HepG2 (cell line): ENCODE results near the gene SCIN. TPM values are rescaled to one million over a fixed set of nuclear protein-coding genes. Genes with fewer than 3 reads are reported as not detected.
A peak's percentile ranks its signal among the peaks of the same experiment; 100 is the strongest.

ENCODE experiments used
- CHCHD3 ChIP-seq: sonication (generic); formaldehyde crosslinking; IDR thresholded peaks from 2 replicates; pipeline ENCODE4 v1.8.0; 2022; ENCODE audit warnings: mild to moderate bottlenecking, missing genetic modification reagents, moderate library complexity
- CHD2 ChIP-seq: IDR thresholded peaks from 2 replicates; pipeline ENCODE4 v1.6.1; 2011; ENCODE audit warnings: low read depth, low read length, improper control_type of control experiment
- ELF3 ChIP-seq: IDR thresholded peaks from 2 replicates; pipeline ENCODE4 v1.6.1; 2016; ENCODE audit warnings: missing genetic modification reagents, missing compliant biosample characterization
- FOXJ3 ChIP-seq: sonication (generic); formaldehyde crosslinking; IDR thresholded peaks from 2 replicates; pipeline ENCODE4 v1.4.0; 2020; ENCODE audit warnings: missing genetic modification reagents, mild to moderate bottlenecking, borderline replicate concordance
- GABPA ChIP-seq, 2 experiments: IDR thresholded peaks; 2 replicates each; pipeline ENCODE4 v1.6.1; 2011 to 2016; ENCODE audit warnings: low read depth in 2 of 2, low read length in 1 of 2, missing biosample characterization in 1 of 2, missing genetic modification characterization in 1 of 2
- JARID2 ChIP-seq: sonication (generic); formaldehyde crosslinking; IDR thresholded peaks from 2 replicates; pipeline ENCODE4 v1.8.1; 2023; ENCODE audit warnings: missing genetic modification reagents, inconsistent platforms; ENCODE audit not compliant: insufficient replicate concordance
- NFIB ChIP-seq: sonication (generic); formaldehyde crosslinking; IDR thresholded peaks from 2 replicates; pipeline ENCODE4 v1.9.0; 2021; ENCODE audit warnings: missing genetic modification reagents, mild to moderate bottlenecking, borderline replicate concordance
- NKX3-1 ChIP-seq: sonication (generic); formaldehyde crosslinking; IDR thresholded peaks from 2 replicates; pipeline ENCODE4 v1.5.0; 2020; ENCODE audit warnings: missing genetic modification reagents
- RELA ChIP-seq: sonication (generic); formaldehyde crosslinking; IDR thresholded peaks from 2 replicates; pipeline ENCODE4 v1.4.0; 2020; ENCODE audit warnings: missing genetic modification reagents
- REPIN1 ChIP-seq: sonication (generic); formaldehyde crosslinking; IDR thresholded peaks from 2 replicates; pipeline ENCODE4 v1.8.0; 2022; ENCODE audit warnings: missing genetic modification reagents, low read depth, mild to moderate bottlenecking, borderline replicate concordance
- SP5 ChIP-seq: IDR thresholded peaks from 2 replicates; pipeline ENCODE4 v1.6.1; 2016; ENCODE audit warnings: low read depth, borderline replicate concordance
- SRSF4 ChIP-seq: fragments of 200-400 bp; formaldehyde crosslinking; IDR thresholded peaks from one replicate; pipeline ENCODE4 v1.6.1; 2018; ENCODE audit warnings: mild to moderate bottlenecking, low read depth, low read length, moderate library complexity; ENCODE audit not compliant: poor library complexity, severe bottlenecking
- TAF1 ChIP-seq: sonication (generic); formaldehyde crosslinking; IDR thresholded peaks from 2 replicates; pipeline ENCODE4 v1.4.0; 2020; ENCODE audit warnings: missing genetic modification reagents
- TAF15 ChIP-seq: fragments of 200-400 bp; formaldehyde crosslinking; IDR thresholded peaks from one replicate; pipeline ENCODE4 v1.6.1; 2018; ENCODE audit warnings: mild to moderate bottlenecking, low read depth, low read length; ENCODE audit not compliant: poor library complexity, severe bottlenecking
- ZBTB7A ChIP-seq: sonication (generic); formaldehyde crosslinking; IDR thresholded peaks from 2 replicates; pipeline ENCODE4 v1.8.0; 2022; ENCODE audit warnings: mild to moderate bottlenecking, missing genetic modification reagents
- ZMYM2 ChIP-seq: sonication (generic); formaldehyde crosslinking; IDR thresholded peaks from 2 replicates; pipeline ENCODE4 v1.8.0; 2022; ENCODE audit warnings: mild to moderate bottlenecking, missing genetic modification reagents
- ZNF101 ChIP-seq: sonication (generic); formaldehyde crosslinking; IDR thresholded peaks from 2 replicates; pipeline ENCODE4 v1.4.0; 2020; ENCODE audit warnings: mild to moderate bottlenecking, low read depth, missing genetic modification reagents, borderline replicate concordance
- ZNF121 ChIP-seq: sonication (generic); formaldehyde crosslinking; IDR thresholded peaks from 2 replicates; pipeline ENCODE4 v1.5.0; 2020; ENCODE audit warnings: mild to moderate bottlenecking, missing genetic modification reagents
- ZNF282 ChIP-seq: fragments of 450-650 bp; IDR thresholded peaks from 2 replicates; pipeline ENCODE4 v1.6.1; 2018; ENCODE audit not compliant: partially characterized antibody
- ZNF703 ChIP-seq: sonication (generic); formaldehyde crosslinking; IDR thresholded peaks from 2 replicates; pipeline ENCODE4 v1.5.1; 2020; ENCODE audit warnings: missing genetic modification reagents, mild to moderate bottlenecking, moderate library complexity, borderline replicate concordance
- polyA plus RNA-seq, 8 experiments: library from polyadenylated mRNA; depleted of rRNA in 3 of 8; stranded (reverse) in 7 of 8; unstranded in 1 of 8; fragments of >200 nt; fragmentation: Illumina TruSeq in 4 of 8; extraction: Trizol in 4 of 8; gene quantifications; 2 replicates each; pipeline versions ENCODE4 v1.2.1 to v1.2.3, GENCODE V29; 2011 to 2016; ENCODE audit warnings: low read depth in 4 of 8, missing spikeins in 1 of 8, mixed read lengths in 1 of 8; ENCODE audit not compliant: insufficient read depth in 1 of 8
- total RNA-seq, 5 experiments: library from RNA; depleted of rRNA; stranded (reverse); fragments of >200 nt; fragmentation: Illumina TruSeq; extraction: Trizol; gene quantifications; 2 replicates each; pipeline ENCODE4 v1.2.3, GENCODE V29; 2016; ENCODE audit warnings: low read depth in 1 of 5
- TF ChIP-seq, protein P1 (sequence below): sonication (generic); formaldehyde crosslinking; IDR thresholded peaks from 2 replicates; pipeline ENCODE4 v1.4.0; 2020; ENCODE audit warnings: missing genetic modification reagents
- TF ChIP-seq, protein P2 (sequence below): sonication (generic); formaldehyde crosslinking; IDR thresholded peaks from 2 replicates; pipeline ENCODE4 v1.4.0; 2020; ENCODE audit warnings: missing genetic modification reagents
- TF ChIP-seq, protein P3 (sequence below): sonication (generic); formaldehyde crosslinking; IDR thresholded peaks from 2 replicates; pipeline ENCODE4 v1.5.0; 2020; ENCODE audit warnings: mild to moderate bottlenecking, missing genetic modification reagents, moderate library complexity
- TF ChIP-seq, protein P4 (sequence below): sonication (generic); formaldehyde crosslinking; IDR thresholded peaks from 2 replicates; pipeline ENCODE4 v1.8.0; 2022; ENCODE audit warnings: mild to moderate bottlenecking, missing genetic modification reagents, moderate library complexity
- TF ChIP-seq, protein P5 (sequence below): sonication (generic); formaldehyde crosslinking; IDR thresholded peaks from 2 replicates; pipeline ENCODE4 v1.8.0; 2022; ENCODE audit warnings: mild to moderate bottlenecking, missing genetic modification reagents

Gene SCIN
- total and polyA plus RNA-seq, 2 of the 13 experiments (the other 11 are each of a cell fraction or from before 2014, with no cell fraction given) = not detected

DNA sequence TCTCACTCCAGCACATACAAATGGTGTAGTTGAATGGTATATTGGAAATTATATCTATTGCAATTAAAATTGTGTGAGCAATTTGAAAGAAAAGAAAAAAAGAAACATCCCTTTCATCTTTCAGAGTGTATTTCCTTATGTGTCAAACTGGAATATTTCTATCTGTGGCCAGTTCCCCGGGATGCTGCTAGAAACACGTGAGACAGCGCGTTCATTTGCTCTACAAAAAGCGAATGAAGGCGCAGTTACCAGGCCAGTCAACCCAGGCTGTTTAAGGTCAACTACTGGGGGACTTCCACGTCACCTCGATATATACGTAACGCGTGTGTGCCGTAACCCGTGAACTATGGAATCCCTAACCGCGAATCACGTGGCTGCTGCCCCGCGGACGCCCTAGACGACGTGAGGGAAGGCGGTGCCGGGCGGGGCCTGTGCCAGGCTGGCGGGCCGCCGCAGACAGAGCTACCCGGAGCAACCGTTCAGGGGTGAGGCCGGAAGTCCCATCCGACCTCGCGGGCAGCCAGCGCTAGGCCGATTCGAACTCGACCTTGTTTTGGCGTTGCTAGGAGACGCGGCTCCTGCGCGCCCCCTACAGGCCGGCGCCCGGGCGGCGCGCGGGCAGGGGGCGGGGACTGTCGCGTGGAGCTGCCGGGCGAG is 115.8 kb downstream of the SCIN start (continued):
- TF ChIP-seq JARID2 (CRISPR knock-in tag) (no peak), ZMYM2 (CRISPR knock-in tag) (peak; percentile 89), CHD2 (0 out of 2 replicates have a peak, but pooled peaks have one; percentile 17), SP5 (peak; percentile 49; the same call in 1 of the 2 replicates), ELF3 (CRISPR knock-in tag) (peak; percentile 37; the same call in 1 of the 2 replicates), CHCHD3 (CRISPR knock-in tag) (0 out of 2 replicates have a peak, but pooled peaks have one; percentile 62), REPIN1 (CRISPR knock-in tag) (peak; percentile 22; the same call in 1 of the 2 replicates), ZBTB7A (no peak), NKX3-1 (CRISPR knock-in tag) (peak; percentile 12; the same call in 1 of the 2 replicates), ZNF101 (CRISPR knock-in tag) (no peak), ZNF121 (CRISPR knock-in tag) (no peak), RELA (no peak), FOXJ3 (CRISPR knock-in tag) (peak; percentile 84; the same call in 1 of the 2 replicates), ZNF282 (no peak), ZNF703 (no peak), TAF1 (CRISPR knock-in tag) (no peak), SRSF4 (no peak), TAF15 (peak; percentile 62), NFIB (CRISPR knock-in tag) (no peak), GABPA (IDR thresholded peaks at IDR 0.05; ENCODE audit: low read depth, low read length) (no peak), GABPA (CRISPR knock-in tag; IDR thresholded peaks at IDR 0.05; ENCODE audit: low read depth) (peak; percentile 69)
- TF ChIP-seq, protein P1, sequence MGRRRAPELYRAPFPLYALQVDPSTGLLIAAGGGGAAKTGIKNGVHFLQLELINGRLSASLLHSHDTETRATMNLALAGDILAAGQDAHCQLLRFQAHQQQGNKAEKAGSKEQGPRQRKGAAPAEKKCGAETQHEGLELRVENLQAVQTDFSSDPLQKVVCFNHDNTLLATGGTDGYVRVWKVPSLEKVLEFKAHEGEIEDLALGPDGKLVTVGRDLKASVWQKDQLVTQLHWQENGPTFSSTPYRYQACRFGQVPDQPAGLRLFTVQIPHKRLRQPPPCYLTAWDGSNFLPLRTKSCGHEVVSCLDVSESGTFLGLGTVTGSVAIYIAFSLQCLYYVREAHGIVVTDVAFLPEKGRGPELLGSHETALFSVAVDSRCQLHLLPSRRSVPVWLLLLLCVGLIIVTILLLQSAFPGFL (CRISPR knock-in tag) = 0 out of 2 replicates have a peak, but pooled peaks have one; percentile 53
- TF ChIP-seq, protein P2, sequence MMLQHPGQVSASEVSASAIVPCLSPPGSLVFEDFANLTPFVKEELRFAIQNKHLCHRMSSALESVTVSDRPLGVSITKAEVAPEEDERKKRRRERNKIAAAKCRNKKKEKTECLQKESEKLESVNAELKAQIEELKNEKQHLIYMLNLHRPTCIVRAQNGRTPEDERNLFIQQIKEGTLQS = no peak
- TF ChIP-seq, protein P3, sequence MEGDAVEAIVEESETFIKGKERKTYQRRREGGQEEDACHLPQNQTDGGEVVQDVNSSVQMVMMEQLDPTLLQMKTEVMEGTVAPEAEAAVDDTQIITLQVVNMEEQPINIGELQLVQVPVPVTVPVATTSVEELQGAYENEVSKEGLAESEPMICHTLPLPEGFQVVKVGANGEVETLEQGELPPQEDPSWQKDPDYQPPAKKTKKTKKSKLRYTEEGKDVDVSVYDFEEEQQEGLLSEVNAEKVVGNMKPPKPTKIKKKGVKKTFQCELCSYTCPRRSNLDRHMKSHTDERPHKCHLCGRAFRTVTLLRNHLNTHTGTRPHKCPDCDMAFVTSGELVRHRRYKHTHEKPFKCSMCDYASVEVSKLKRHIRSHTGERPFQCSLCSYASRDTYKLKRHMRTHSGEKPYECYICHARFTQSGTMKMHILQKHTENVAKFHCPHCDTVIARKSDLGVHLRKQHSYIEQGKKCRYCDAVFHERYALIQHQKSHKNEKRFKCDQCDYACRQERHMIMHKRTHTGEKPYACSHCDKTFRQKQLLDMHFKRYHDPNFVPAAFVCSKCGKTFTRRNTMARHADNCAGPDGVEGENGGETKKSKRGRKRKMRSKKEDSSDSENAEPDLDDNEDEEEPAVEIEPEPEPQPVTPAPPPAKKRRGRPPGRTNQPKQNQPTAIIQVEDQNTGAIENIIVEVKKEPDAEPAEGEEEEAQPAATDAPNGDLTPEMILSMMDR (CRISPR knock-in tag) = peak; percentile 84
- TF ChIP-seq, protein P4, sequence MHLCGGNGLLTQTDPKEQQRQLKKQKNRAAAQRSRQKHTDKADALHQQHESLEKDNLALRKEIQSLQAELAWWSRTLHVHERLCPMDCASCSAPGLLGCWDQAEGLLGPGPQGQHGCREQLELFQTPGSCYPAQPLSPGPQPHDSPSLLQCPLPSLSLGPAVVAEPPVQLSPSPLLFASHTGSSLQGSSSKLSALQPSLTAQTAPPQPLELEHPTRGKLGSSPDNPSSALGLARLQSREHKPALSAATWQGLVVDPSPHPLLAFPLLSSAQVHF = no peak
- TF ChIP-seq, protein P5, sequence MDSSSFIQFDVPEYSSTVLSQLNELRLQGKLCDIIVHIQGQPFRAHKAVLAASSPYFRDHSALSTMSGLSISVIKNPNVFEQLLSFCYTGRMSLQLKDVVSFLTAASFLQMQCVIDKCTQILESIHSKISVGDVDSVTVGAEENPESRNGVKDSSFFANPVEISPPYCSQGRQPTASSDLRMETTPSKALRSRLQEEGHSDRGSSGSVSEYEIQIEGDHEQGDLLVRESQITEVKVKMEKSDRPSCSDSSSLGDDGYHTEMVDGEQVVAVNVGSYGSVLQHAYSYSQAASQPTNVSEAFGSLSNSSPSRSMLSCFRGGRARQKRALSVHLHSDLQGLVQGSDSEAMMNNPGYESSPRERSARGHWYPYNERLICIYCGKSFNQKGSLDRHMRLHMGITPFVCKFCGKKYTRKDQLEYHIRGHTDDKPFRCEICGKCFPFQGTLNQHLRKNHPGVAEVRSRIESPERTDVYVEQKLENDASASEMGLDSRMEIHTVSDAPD (CRISPR knock-in tag) = peak; percentile 25; the same call in 1 of the 2 replicates
